Activated CD4-positive, CD25-positive, alpha-beta regulatory T cell treated with anti-CD3 and anti-CD28 coated beads, Interleukin-2, amount 50 U/mL, for 16 hours (primary cell): ENCODE measurements around the gene POLRMT.

Experiments used
- DNase-seq: peaks from one replicate; pipeline ENCODE4 v3.0.0-alpha.2; 2020; ENCODE audit warnings: low read depth, low spot score

The POLRMT gene

DNA sequence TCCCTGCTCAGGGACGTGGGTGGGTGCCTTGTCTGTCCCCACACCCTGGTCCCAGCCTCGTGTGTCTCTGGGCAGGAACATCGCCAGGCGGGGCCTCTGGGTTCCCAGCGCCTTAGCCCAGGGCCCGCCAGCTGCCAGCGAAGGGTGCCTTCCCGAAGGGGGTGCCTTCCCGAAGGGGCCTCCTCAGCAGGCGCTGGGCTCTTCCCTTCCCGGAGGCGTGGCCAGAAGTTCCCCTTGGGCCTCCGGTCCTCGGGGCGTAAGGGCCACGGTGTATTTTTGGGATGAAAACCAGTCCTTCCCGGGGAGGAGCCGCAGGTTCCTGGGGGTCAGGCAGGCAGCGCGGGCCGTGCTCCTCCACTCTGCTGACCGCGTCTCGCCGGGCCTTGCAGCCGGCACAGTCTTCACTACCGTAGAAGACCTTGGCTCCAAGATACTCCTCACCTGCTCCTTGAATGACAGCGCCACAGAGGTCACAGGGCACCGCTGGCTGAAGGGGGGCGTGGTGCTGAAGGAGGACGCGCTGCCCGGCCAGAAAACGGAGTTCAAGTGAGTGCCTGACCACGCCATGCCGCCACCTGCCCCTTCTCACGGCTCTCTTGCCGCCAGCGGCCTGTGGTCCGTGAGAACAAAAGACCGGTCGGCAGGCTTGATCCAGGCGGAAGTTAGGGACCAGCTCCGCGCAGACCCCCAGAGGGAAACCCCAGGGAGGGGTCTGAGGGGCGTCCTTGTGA lies 54.1 kb downstream of the POLRMT start:
- no peak for DNase-seq

GRCh38 chr19:577439-578392 lies 55.6 kb downstream of the POLRMT start:
- DNase-seq = no peak

GRCh38 chr19:576768-577438 lies 56.4 kb downstream of the POLRMT start:
- no peak for DNase-seq

GRCh38 chr19:575527-576506 lies 57.5 kb downstream of the POLRMT start:
- DNase-seq = no peak

DNA sequence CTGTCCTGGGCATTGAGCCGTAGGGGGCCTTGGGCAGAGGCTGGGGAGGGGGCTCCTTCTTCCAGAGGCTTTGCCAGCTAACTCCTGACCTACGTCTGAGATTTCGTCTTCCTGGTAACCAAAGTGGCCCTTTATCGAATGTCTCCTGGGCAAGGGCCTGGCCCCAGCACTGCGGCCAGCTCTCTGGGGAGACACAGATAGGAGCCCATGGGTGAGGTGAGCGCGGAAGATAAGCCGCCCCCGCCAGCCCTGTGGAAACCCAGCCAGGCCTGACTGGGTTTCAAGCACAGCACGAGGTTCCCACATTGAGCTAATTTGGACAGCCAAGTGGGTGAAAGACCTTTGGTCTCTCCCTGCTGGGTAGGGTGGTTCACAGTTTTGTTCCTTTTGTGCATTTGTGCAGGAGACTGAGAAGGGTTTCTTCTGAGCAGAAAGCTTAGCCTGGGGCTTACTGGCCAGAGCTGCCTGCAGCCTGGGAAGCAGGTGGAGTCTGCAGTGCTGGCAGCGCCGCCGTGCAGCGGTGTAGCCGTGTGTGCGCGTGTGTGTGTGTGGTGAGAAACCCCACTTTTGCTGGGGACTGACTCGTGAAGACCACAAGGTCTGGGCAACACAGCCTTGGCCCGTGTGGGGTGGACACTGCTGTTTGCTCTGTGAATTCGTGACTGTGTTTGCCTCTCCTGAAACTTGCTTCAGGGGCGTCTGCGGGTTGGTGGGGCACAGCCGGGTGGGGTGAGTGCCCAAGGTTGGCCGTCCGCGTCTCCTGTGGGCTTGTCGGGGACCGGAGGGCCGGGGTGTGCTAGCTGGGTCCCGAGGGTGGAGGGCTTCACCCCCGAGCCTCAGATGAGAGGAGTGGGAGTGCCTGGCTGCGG lies 58.4 kb downstream of the POLRMT start:
- no peak for DNase-seq

- no peak for DNase-seq
These were observed 59.9 kb downstream of the POLRMT start for GRCh38 chr19:573519-573825.

- DNase-seq = no peak
These were observed 60.4 kb downstream of the POLRMT start for GRCh38 chr19:572743-573518.

- DNase-seq = peak; percentile 96
These were observed 61.1 kb downstream of the POLRMT start, which contains the start of gene BSG for GRCh38 chr19:572140-572742. TSS of gene BSG (plus strand) at chr19:572596. CDS start at chr19:572635, 39 bp downstream.

GRCh38 chr19:571566-571974 lies 61.8 kb downstream of the POLRMT start:
- no peak for DNase-seq

- no peak for DNase-seq
These were observed 62.3 kb downstream of the POLRMT start for GRCh38 chr19:570937-571565.

- no peak for DNase-seq
These were observed 63.1 kb downstream of the POLRMT start for GRCh38 chr19:570251-570686.

GRCh38 chr19:567296-567900 lies 65.9 kb downstream of the POLRMT start:
- no peak for DNase-seq
